ENCODE measurements around the gene IL1RN.
A peak's percentile ranks its signal among the peaks of the same experiment; 100 is the strongest.

IL1RN gene

GRCh38 chr2:113175042-113175628 is 47.7 kb downstream of the IL1RN start:
- DNase-seq (ENCODE audit: low spot score) = peak; percentile 12

- no peak for DNase-seq (ENCODE audit: low spot score)
Observed at GRCh38 chr2:113175736-113176695, 48.6 kb downstream of the IL1RN start.

GRCh38 chr2:113176696-113177355 is 49.4 kb downstream of the IL1RN start:
- no peak for DNase-seq (ENCODE audit: low spot score)

- no peak for DNase-seq (ENCODE audit: low spot score)
Observed at GRCh38 chr2:113178069-113178746, 50.8 kb downstream of the IL1RN start.

GRCh38 chr2:113178891-113179290 is 51.5 kb downstream of the IL1RN start:
- no peak for DNase-seq (ENCODE audit: low spot score)

- DNase-seq (ENCODE audit: low spot score) = no peak
Observed at GRCh38 chr2:113179446-113180045, 52.1 kb downstream of the IL1RN start.

- no peak for DNase-seq (ENCODE audit: low spot score)
Observed at GRCh38 chr2:113180131-113180946, 52.9 kb downstream of the IL1RN start.

- DNase-seq (ENCODE audit: low spot score) = peak; percentile 76
Observed at GRCh38 chr2:113181258-113182051, 54.1 kb downstream of the IL1RN start.

- no peak for DNase-seq (ENCODE audit: low spot score)
Observed at GRCh38 chr2:113182471-113183260, 55.3 kb downstream of the IL1RN start.

GRCh38 chr2:113183264-113183663 is 55.9 kb downstream of the IL1RN start:
- DNase-seq (ENCODE audit: low spot score) = no peak

Measured in hematopoietic multipotent progenitor cell treated with erythropoietin and hydrocortisone succinate and interleukin-3 and kit ligand, for 17 days (in vitro differentiated cells).